Vagina (tissue), 2 donors: ENCODE data around the gene TP73. TPM values are rescaled to one million over a fixed set of nuclear protein-coding genes. Genes with fewer than 3 reads are reported as not detected.

ENCODE experiments used
- DNase-seq, 2 donors: peaks; one replicate each; pipeline ENCODE4 v3.0.0-alpha.2; 2017; ENCODE audit errors: extremely low spot score in 2 of 2
- H3K27ac ChIP-seq: fragments of 200-600 bp; sonication (generic); one replicate; pipeline ENCODE4 v1.5.1; 2019
- H3K27me3 ChIP-seq: fragments of 200-600 bp; sonication (generic); one replicate; pipeline ENCODE4 v1.5.1; 2019
- H3K36me3 ChIP-seq, 2 donors: fragments of 200-600 bp; sonication (generic); one replicate each; pipeline ENCODE4 v1.5.1; 2017 to 2019
- H3K4me1 ChIP-seq: fragments of 200-600 bp; sonication (generic); one replicate; pipeline ENCODE4 v1.5.1; 2019
- H3K4me3 ChIP-seq, 2 donors: fragments of 200-600 bp; sonication (generic); 1 replicate in 1 of 2; 2 replicates in 1 of 2; pipeline ENCODE4 v1.5.1; 2016 to 2019
- H3K9me3 ChIP-seq: fragments of 200-600 bp; sonication (generic); one replicate; pipeline ENCODE4 v1.5.1; 2019
- CTCF ChIP-seq, 3 experiments: fragments of 450-650 bp in 2 of 3; fragments of 200-600 bp in 1 of 3; sonication (generic) in 1 of 3; IDR thresholded peaks; one replicate each; pipeline ENCODE4 v1.5.1; 2017 to 2019; ENCODE audit warnings: antibody characterized with exemption in 3 of 3, mild to moderate bottlenecking in 2 of 3, moderate library complexity in 2 of 3
- POLR2A ChIP-seq, 2 donors: fragments of 450-650 bp; IDR thresholded peaks; one replicate each; pipeline ENCODE4 v1.6.1; 2017; ENCODE audit warnings: antibody characterized with exemption in 2 of 2, mild to moderate bottlenecking in 2 of 2, moderate library complexity in 2 of 2
- POLR2AphosphoS5 ChIP-seq, 2 donors: sonication (generic); formaldehyde crosslinking; IDR thresholded peaks; one replicate each; pipeline ENCODE4 v1.9.0; 2017; ENCODE audit warnings: antibody characterized with exemption in 2 of 2, mild to moderate bottlenecking in 2 of 2, low read depth in 1 of 2; ENCODE audit not compliant: insufficient read depth in 1 of 2
- intact Hi-C: fragments of 100-400 bp; cut with DNase I; formaldehyde crosslinking; loops from one replicate; pipeline ENCODE4 v1.15.1; 2023
- total RNA-seq: library from RNA; depleted of rRNA; stranded (reverse); fragments of >200 nt; gene quantifications from one replicate; pipeline ENCODE4 v1.2.3, GENCODE V29; 2016

The TP73 gene
- total RNA-seq, 1 donor from 2014 or later = 8.1 TPM

- no peak overlapping the region for H3K4me3 ChIP-seq
- no peak for DNase-seq
- no peaks in the 10 kb centered on the region for H3K36me3 ChIP-seq
- H3K9me3 ChIP-seq = no peaks in the 10 kb centered on the region
- TF ChIP-seq POLR2AphosphoS5 (IDR thresholded peaks at IDR 0.05; ENCODE audit: insufficient read depth in 1 of 2, low read depth in 1 of 2) (no peak), CTCF (IDR thresholded peaks at IDR 0.05) (no peak), POLR2A (IDR thresholded peaks at IDR 0.05) (no peak)
- H3K27ac ChIP-seq = no peak overlapping the region
- intact Hi-C loops = no loop called here
- peaks cover 30% of the 10 kb centered on the region for H3K4me1 ChIP-seq
- H3K27me3 ChIP-seq = peaks cover 5% of the 10 kb centered on the region
Observed at GRCh38 chr1:3609016-3609768, 43.1 kb upstream of the TP73 start.

DNA sequence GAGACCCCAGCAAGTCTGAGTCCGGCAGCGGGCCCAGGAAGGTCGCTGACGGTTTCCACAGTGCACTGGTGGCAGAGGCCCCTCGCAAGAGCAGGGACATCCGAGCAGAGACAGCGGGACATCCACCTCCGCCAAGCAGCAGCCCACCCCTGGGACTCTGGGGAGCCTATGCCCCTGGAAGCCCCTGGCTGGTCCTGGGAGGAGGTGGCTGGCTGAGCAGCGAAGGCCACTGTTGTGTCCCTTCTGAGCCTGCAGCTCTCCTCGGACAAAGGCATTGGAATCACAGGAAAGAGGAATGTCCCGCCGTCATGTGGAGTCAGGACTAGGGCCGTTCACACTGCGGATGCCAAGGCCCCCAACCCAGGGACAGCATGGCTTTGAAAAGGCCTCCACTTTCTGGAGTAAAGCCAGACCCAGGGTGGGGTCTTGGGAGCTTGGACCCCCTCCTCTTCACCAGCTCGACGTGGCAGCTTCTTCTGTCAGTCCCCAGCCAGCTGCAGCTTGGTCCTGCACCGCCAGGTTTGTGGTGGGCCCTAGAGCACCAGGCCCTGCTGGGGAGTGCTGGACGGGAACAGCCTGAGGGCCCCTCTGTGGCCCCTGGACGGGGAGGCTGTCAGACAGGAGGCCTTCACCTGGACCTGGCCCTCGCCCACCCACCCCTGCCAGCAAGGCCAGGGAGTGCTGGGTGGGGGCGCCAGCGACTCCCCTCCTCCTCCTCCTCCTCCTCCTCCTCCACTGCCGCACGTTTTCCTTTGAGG lies 42.4 kb upstream of the TP73 start:
- TF ChIP-seq POLR2AphosphoS5 (IDR thresholded peaks at IDR 0.05; ENCODE audit: insufficient read depth in 1 of 2, low read depth in 1 of 2) (no peak), POLR2A (IDR thresholded peaks at IDR 0.05) (no peak), CTCF (IDR thresholded peaks at IDR 0.05) (no peak)
- H3K4me1 ChIP-seq = peaks cover 30% of the 10 kb centered on the region
- no peaks in the 10 kb centered on the region for H3K9me3 ChIP-seq
- no peak overlapping the region for H3K27ac ChIP-seq
- intact Hi-C loops = no loop called here
- H3K36me3 ChIP-seq = no peaks in the 10 kb centered on the region
- H3K27me3 ChIP-seq = peaks cover 5% of the 10 kb centered on the region
- no peak overlapping the region for H3K4me3 ChIP-seq
- DNase-seq = no peak

- no peak for DNase-seq
- TF ChIP-seq POLR2A (IDR thresholded peaks at IDR 0.05) = no peak
- TF ChIP-seq CTCF (IDR thresholded peaks at IDR 0.05) = no peak
- TF ChIP-seq POLR2AphosphoS5 (IDR thresholded peaks at IDR 0.05; ENCODE audit: insufficient read depth in 1 of 2, low read depth in 1 of 2) = no peak
Observed at GRCh38 chr1:3610527-3611169, 41.7 kb upstream of the TP73 start.

GRCh38 chr1:3611170-3612019 lies 40.9 kb upstream of the TP73 start, which contains the start of gene MEGF6:
Gene MEGF6 (minus strand): TSS chr1:3611508. CDS start chr1:3611268, 240 bp downstream.
- Histone ChIP-seq H3K27me3 (peaks cover 5% of the 10 kb centered on the region), H3K9me3 (no peaks in the 10 kb centered on the region), H3K4me1 (peaks cover 30% of the 10 kb centered on the region), H3K4me3 (peak within 1 kb of the TSS; percentile 38 to 53), H3K36me3 (no peaks in the 10 kb centered on the region), H3K27ac (no peak within 1 kb of the TSS)
- intact Hi-C loops = no loop called here
- DNase-seq = no peak
- TF ChIP-seq CTCF (IDR thresholded peaks at IDR 0.05) = no peak
- no peak for TF ChIP-seq POLR2A (IDR thresholded peaks at IDR 0.05)
- no peak for TF ChIP-seq POLR2AphosphoS5 (IDR thresholded peaks at IDR 0.05; ENCODE audit: insufficient read depth in 1 of 2, low read depth in 1 of 2)

More at GRCh38 chr1:3610527-3611169, 41.7 kb upstream of the TP73 start:
- Histone ChIP-seq H3K9me3 (no peaks in the 10 kb centered on the region), H3K36me3 (no peaks in the 10 kb centered on the region), H3K4me1 (peaks cover 30% of the 10 kb centered on the region), H3K27ac (no peak overlapping the region), H3K4me3 (peak overlapping the region; percentile 38 to 53), H3K27me3 (peaks cover 5% of the 10 kb centered on the region)
- intact Hi-C loops = no loop called here
